Coronary artery (tissue), 2 donors: ENCODE results near the gene ATG12.
"Not testable (repeated sequence)": the region's sequence is repeated elsewhere in the genome, so short reads cannot be mapped to it uniquely, and the experiment has no call there.

Experiments used
- DNase-seq: peaks from one replicate; pipeline ENCODE4 v3.0.0-alpha.2; 2017; ENCODE audit warnings: low spot score
- H3K27ac ChIP-seq, 2 donors: fragments of 200-600 bp; sonication (generic); one replicate each; pipeline ENCODE4 v1.5.1; 2016 to 2019
- H3K4me3 ChIP-seq: fragments of 200-600 bp; sonication (generic); 2 replicates; pipeline ENCODE4 v1.5.1; 2016; ENCODE audit warnings: mild to moderate bottlenecking, moderate library complexity
- TF ChIP-seq, protein P1 (sequence below): fragments of 200-600 bp; sonication (generic); IDR thresholded peaks from one replicate; pipeline ENCODE4 v1.5.1; 2019; ENCODE audit warnings: antibody characterized with exemption

Gene ATG12

DNA sequence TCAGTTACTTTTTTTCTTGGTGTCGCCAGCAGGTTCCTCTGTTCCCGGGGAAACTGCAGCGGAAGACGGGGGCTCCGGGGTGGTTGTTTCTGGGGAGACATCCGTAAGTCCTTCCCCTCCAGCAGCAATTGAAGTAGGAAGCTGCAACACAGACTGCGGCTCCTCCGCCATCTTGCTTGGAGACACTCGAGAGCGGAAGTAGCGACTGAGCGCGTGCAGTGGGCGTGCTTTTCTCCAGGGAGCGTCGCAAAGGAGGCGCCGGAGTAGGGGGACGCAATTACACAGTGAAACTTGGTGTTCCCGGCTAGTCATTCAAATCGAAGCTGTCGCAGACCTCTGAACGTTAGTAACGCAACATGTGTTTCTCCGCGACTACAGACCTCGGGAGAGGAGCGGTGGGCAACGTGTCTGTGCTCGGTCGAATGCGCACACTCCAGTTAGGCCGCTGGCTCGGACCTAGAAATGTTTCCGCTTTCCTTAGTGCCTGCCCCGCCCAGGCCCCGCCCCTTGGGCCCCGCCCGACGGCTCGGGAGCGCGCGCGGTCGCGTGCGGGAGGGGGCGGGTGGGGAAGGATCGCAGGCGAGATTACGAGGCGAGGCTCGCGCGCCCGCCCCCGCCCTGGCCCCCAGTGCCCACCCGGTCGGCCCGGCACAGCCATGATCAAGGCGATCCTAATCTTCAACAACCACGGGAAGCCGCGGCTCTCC, at the start of gene ATG12, which contains the start of gene AP3S1:
TSS of gene ATG12 (minus strand) at position 184 of the 707 bp plus-strand sequence. CDS start at position 171, 13 bp downstream.
TSS of gene AP3S1 (plus strand) at position 554 of the 707 bp plus-strand sequence. CDS start at position 657, 103 bp downstream.
- TF ChIP-seq, protein P1, sequence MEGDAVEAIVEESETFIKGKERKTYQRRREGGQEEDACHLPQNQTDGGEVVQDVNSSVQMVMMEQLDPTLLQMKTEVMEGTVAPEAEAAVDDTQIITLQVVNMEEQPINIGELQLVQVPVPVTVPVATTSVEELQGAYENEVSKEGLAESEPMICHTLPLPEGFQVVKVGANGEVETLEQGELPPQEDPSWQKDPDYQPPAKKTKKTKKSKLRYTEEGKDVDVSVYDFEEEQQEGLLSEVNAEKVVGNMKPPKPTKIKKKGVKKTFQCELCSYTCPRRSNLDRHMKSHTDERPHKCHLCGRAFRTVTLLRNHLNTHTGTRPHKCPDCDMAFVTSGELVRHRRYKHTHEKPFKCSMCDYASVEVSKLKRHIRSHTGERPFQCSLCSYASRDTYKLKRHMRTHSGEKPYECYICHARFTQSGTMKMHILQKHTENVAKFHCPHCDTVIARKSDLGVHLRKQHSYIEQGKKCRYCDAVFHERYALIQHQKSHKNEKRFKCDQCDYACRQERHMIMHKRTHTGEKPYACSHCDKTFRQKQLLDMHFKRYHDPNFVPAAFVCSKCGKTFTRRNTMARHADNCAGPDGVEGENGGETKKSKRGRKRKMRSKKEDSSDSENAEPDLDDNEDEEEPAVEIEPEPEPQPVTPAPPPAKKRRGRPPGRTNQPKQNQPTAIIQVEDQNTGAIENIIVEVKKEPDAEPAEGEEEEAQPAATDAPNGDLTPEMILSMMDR: no peak
- peak within 1 kb of the TSS; percentile 89 to 93 for H3K27ac ChIP-seq

DNA sequence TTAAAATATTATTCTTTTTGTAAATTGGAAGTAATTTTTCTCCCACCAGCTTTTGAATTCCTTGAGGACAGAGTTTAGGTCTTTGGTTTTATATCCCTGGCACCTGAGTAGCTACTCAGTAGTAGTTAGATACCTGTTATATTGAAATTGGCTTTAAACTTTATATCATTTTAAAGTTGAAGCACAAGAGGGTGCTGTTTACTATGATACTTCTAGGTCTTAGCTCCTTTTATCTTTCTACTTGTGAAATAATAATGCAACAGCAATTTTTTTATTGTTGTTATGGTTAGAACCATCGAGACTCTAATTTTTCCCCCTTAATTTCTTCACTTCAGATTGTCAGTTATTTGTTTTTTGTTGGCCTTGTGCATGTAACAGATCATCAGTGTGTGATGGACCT, 46.7 kb upstream of the ATG12 start:
- H3K4me3 ChIP-seq: no peak overlapping the region
- no peak for DNase-seq
- no peak overlapping the region for H3K27ac ChIP-seq
- TF ChIP-seq, protein P1: no peak

More for the DNA sequence above, at the start of gene ATG12, which contains the start of gene AP3S1:
- H3K4me3 ChIP-seq: peak within 1 kb of the TSS; percentile 87
- DNase-seq: peak; percentile 93

DNA sequence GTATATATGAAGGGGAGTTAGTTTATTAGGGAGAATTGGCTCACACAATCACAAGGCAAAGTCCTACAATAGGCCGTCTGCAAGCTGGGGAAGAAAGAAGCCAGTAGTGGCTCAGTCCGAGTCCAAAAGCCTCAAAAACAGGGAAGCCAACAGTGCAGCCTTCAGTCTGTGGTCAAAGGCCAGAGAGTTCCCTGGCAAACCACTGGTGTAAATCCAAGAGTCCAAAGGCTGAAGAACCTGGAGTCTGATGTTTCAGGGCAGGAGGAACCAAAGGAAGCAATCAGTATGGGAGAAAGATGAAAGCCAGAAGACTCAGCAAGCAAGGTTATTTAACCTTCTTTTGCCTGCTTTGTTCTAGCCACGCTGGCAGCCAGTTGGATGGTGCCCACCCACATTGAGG, 43.8 kb upstream of the ATG12 start:
- not testable (repeated sequence) for H3K27ac ChIP-seq, DNase-seq, H3K4me3 ChIP-seq

DNA sequence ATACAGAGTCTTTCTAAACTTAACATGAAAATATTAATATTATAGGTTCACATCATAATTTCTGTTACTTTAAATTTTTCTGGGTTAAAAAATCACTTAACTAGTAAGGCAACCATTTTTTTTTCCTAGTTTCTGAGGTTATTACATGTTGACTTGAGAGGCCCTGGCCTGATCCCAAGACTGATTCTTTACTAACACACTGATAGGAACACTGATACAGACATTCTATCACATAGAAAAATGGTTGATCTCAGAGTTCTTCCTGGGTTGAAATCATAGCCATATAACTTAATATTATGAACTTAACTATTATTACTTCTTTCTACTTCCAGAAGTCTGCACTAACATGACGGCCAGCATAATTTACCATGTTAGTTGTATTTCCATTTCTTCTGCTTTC, 43.3 kb upstream of the ATG12 start:
- H3K4me3 ChIP-seq: no peak overlapping the region
- no peak overlapping the region for H3K27ac ChIP-seq
- TF ChIP-seq, protein P1: no peak
- DNase-seq: no peak

GRCh38 chr5:115882434-115882833, 41.1 kb upstream of the ATG12 start:
- not testable (repeated sequence) for DNase-seq, H3K4me3 ChIP-seq

GRCh38 chr5:115877342-115877741, 36.0 kb upstream of the ATG12 start:
- not testable (repeated sequence) for DNase-seq, H3K4me3 ChIP-seq, H3K27ac ChIP-seq

More at GRCh38 chr5:115882434-115882833, 41.1 kb upstream of the ATG12 start:
- H3K27ac ChIP-seq: not testable (repeated sequence)

- H3K4me3 ChIP-seq: no peak overlapping the region
- H3K27ac ChIP-seq: no peak overlapping the region
- no peak for DNase-seq
- TF ChIP-seq, protein P1: no peak
Observed at GRCh38 chr5:115875447-115875846, 34.1 kb upstream of the ATG12 start.

DNA sequence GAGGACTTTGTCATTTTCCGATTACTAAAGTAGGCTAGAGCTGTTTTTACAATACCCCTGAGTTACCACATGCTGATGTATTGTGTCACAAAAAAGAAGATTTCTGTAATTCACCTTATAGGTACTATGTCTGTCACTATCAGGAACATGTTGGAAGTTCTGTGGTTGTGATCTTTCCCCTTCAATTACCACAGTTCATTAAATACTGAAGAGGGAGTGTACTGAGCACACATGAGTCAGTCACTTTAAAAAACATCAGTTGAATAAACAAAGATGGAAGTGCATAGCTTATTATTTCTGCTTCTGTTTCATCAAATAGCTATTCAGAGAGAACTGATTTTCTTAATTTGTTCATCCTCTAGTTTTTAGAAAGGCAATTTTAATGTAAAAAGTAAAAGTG, 32.0 kb upstream of the ATG12 start:
- TF ChIP-seq, protein P1: no peak
- H3K4me3 ChIP-seq: no peak overlapping the region
- DNase-seq: no peak
- H3K27ac ChIP-seq: no peak overlapping the region
